HepG2 (cell line): ENCODE results near the gene MLYCD. TPM values are rescaled to one million over a fixed set of nuclear protein-coding genes. Genes with fewer than 3 reads are reported as not detected.

ENCODE experiments used
- ARNTL ChIP-seq: sonication (generic); formaldehyde crosslinking; IDR thresholded peaks from 2 replicates; pipeline ENCODE4 v1.4.0; 2020; ENCODE audit warnings: mild to moderate bottlenecking, missing genetic modification reagents
- FOXP1 ChIP-seq, 2 experiments: fragments of 450-650 bp in 1 of 2; IDR thresholded peaks; 2 replicates each; pipeline ENCODE4 v1.6.1; 2017 to 2018; ENCODE audit warnings: antibody characterized with exemption in 1 of 2
- HES4 ChIP-seq: sonication (generic); formaldehyde crosslinking; IDR thresholded peaks from 2 replicates; pipeline ENCODE4 v1.9.0; 2021; ENCODE audit warnings: mild to moderate bottlenecking, missing genetic modification reagents, borderline replicate concordance
- HNF4A ChIP-seq: sonication (generic); formaldehyde crosslinking; IDR thresholded peaks from 2 replicates; pipeline ENCODE4 v1.4.0; 2020; ENCODE audit warnings: missing genetic modification reagents
- ISX ChIP-seq: sonication (generic); formaldehyde crosslinking; conservative IDR thresholded peaks from 2 replicates; pipeline ENCODE4 v1.5.0; 2020; ENCODE audit warnings: missing genetic modification reagents
- MBD4 ChIP-seq: IDR thresholded peaks from 2 replicates; pipeline ENCODE4 v1.6.1; 2012; ENCODE audit warnings: low read length, inconsistent platforms, borderline replicate concordance
- MIER3 ChIP-seq: IDR thresholded peaks from 2 replicates; pipeline ENCODE4 v1.6.1; 2016; ENCODE audit warnings: missing compliant biosample characterization, borderline replicate concordance
- MXI1 ChIP-seq: IDR thresholded peaks from 3 replicates; pipeline ENCODE4 v1.6.1; 2012; ENCODE audit warnings: low read depth, low read length, inconsistent platforms, borderline replicate concordance
- NFE2L1 ChIP-seq: sonication (generic); formaldehyde crosslinking; IDR thresholded peaks from 2 replicates; pipeline ENCODE4 v1.4.0; 2020; ENCODE audit warnings: missing genetic modification reagents, mild to moderate bottlenecking, borderline replicate concordance
- PAX8 ChIP-seq: sonication (generic); formaldehyde crosslinking; IDR thresholded peaks from 2 replicates; pipeline ENCODE4 v1.8.0; 2022; ENCODE audit warnings: mild to moderate bottlenecking, missing genetic modification reagents, borderline replicate concordance
- PHB2 ChIP-seq: fragments of 450-650 bp; IDR thresholded peaks from 2 replicates; pipeline ENCODE4 v1.6.1; 2018; ENCODE audit not compliant: partially characterized antibody
- PITX1 ChIP-seq: sonication (generic); formaldehyde crosslinking; IDR thresholded peaks from 2 replicates; pipeline ENCODE4 v1.5.1; 2020; ENCODE audit warnings: mild to moderate bottlenecking, missing genetic modification reagents
- POLR2A ChIP-seq, 2 experiments: IDR thresholded peaks; 2 replicates each; pipeline ENCODE4 v1.6.1; 2011; ENCODE audit warnings: low read depth in 2 of 2, low read length in 2 of 2, mild to moderate bottlenecking in 1 of 2, moderate library complexity in 1 of 2; ENCODE audit not compliant: insufficient read depth in 1 of 2
- SAP130 ChIP-seq: IDR thresholded peaks from 2 replicates; pipeline ENCODE4 v1.6.1; 2016; ENCODE audit warnings: low read depth
- SOX13 ChIP-seq, 3 experiments: fragments of 450-650 bp in 1 of 3; sonication (generic) in 1 of 3; formaldehyde crosslinking in 1 of 3; IDR thresholded peaks in 2 of 3; conservative IDR thresholded peaks in 1 of 3; 2 replicates each; pipeline versions ENCODE4 v1.5.0 to v1.6.1; 2016 to 2020; ENCODE audit warnings: antibody characterized with exemption in 1 of 3, mild to moderate bottlenecking in 1 of 3, missing compliant biosample characterization in 1 of 3, missing genetic modification reagents in 1 of 3, moderate library complexity in 1 of 3
- SP2 ChIP-seq: sonication (generic); formaldehyde crosslinking; IDR thresholded peaks from 2 replicates; pipeline ENCODE4 v1.5.1; 2020; ENCODE audit warnings: mild to moderate bottlenecking, missing genetic modification reagents
- UBTF ChIP-seq: sonication (generic); formaldehyde crosslinking; IDR thresholded peaks from 2 replicates; pipeline ENCODE4 v1.4.0; 2020; ENCODE audit warnings: mild to moderate bottlenecking, missing genetic modification reagents
- ZBTB21 ChIP-seq: sonication (generic); formaldehyde crosslinking; IDR thresholded peaks from 2 replicates; pipeline ENCODE4 v1.4.0; 2020; ENCODE audit warnings: missing genetic modification reagents
- ZFP1 ChIP-seq: IDR thresholded peaks from 2 replicates; pipeline ENCODE4 v1.6.1; 2016
- ZGPAT ChIP-seq: IDR thresholded peaks from 2 replicates; pipeline ENCODE4 v1.6.1; 2016; ENCODE audit warnings: mild to moderate bottlenecking
- ZNF280B ChIP-seq: sonication (generic); formaldehyde crosslinking; IDR thresholded peaks from 2 replicates; pipeline ENCODE4 v1.5.0; 2020; ENCODE audit warnings: missing genetic modification reagents, mild to moderate bottlenecking, borderline replicate concordance
- ZNF33B ChIP-seq: sonication (generic); formaldehyde crosslinking; IDR thresholded peaks from 2 replicates; pipeline ENCODE4 v1.5.1; 2020; ENCODE audit warnings: mild to moderate bottlenecking, missing genetic modification reagents
- ZNF430 ChIP-seq: sonication (generic); formaldehyde crosslinking; IDR thresholded peaks from 2 replicates; pipeline ENCODE4 v1.9.0; 2021; ENCODE audit warnings: mild to moderate bottlenecking, missing genetic modification reagents
- ZNF614 ChIP-seq: IDR thresholded peaks from 2 replicates; pipeline ENCODE4 v1.6.1; 2018; ENCODE audit warnings: missing biosample characterization, missing genetic modification reagents, inconsistent platforms, borderline replicate concordance
- ZNF660 ChIP-seq: sonication (generic); formaldehyde crosslinking; IDR thresholded peaks from 2 replicates; pipeline ENCODE4 v1.5.1; 2020; ENCODE audit warnings: mild to moderate bottlenecking, low read depth, missing genetic modification reagents, borderline replicate concordance
- polyA plus RNA-seq, 8 experiments: library from polyadenylated mRNA; depleted of rRNA in 3 of 8; stranded (reverse) in 7 of 8; unstranded in 1 of 8; fragments of >200 nt; fragmentation: Illumina TruSeq in 4 of 8; extraction: Trizol in 4 of 8; gene quantifications; 2 replicates each; pipeline versions ENCODE4 v1.2.1 to v1.2.3, GENCODE V29; 2011 to 2016; ENCODE audit warnings: low read depth in 4 of 8, missing spikeins in 1 of 8, mixed read lengths in 1 of 8; ENCODE audit not compliant: insufficient read depth in 1 of 8
- total RNA-seq, 5 experiments: library from RNA; depleted of rRNA; stranded (reverse); fragments of >200 nt; fragmentation: Illumina TruSeq; extraction: Trizol; gene quantifications; 2 replicates each; pipeline ENCODE4 v1.2.3, GENCODE V29; 2016; ENCODE audit warnings: low read depth in 1 of 5

The MLYCD gene
- total and polyA plus RNA-seq, 2 of the 13 experiments (the other 11 are each of a cell fraction or from before 2014, with no cell fraction given): 1.8 to 4.0 TPM

- TF ChIP-seq ARNTL (CRISPR knock-in tag): peak; percentile 63
- no peak for TF ChIP-seq ZFP1
- no peak for TF ChIP-seq NFE2L1
- peak; percentile 8; the same call in 1 of the 2 replicates for TF ChIP-seq UBTF (CRISPR knock-in tag)
- no peak for TF ChIP-seq MBD4
- TF ChIP-seq ZNF280B (CRISPR knock-in tag): peak; percentile 76
- TF ChIP-seq SAP130 (CRISPR knock-in tag): peak; percentile 64
- peak; percentile 70; the same call in 1 of the 2 replicates for TF ChIP-seq HNF4A (CRISPR knock-in tag)
- peak; percentile 30; the same call in 1 of the 2 replicates for TF ChIP-seq SP2
- TF ChIP-seq MIER3 (CRISPR knock-in tag): no peak
- TF ChIP-seq ZNF430: peak; percentile 62; the same call in 1 of the 2 replicates
- no peak for TF ChIP-seq ISX (CRISPR knock-in tag)
- peak; percentile 79; the same call in 1 of the 2 replicates for TF ChIP-seq PITX1
- no peak for TF ChIP-seq MXI1
- TF ChIP-seq POLR2A (IDR thresholded peaks at IDR 0.05; ENCODE audit: insufficient read depth in 1 of 2, low read depth in 2 of 2, low read length in 2 of 2): no peak
- TF ChIP-seq ZNF33B (CRISPR knock-in tag): no peak
- 0 out of 2 replicates have a peak, but pooled peaks have one; percentile 8 for TF ChIP-seq ZBTB21 (CRISPR knock-in tag)
- TF ChIP-seq HES4: no peak
- 0 out of 2 replicates have a peak, but pooled peaks have one; percentile 27 for TF ChIP-seq ZGPAT (CRISPR knock-in tag)
- TF ChIP-seq PAX8: no peak
- TF ChIP-seq SOX13 (IDR thresholded peaks at IDR 0.05): no peak
- TF ChIP-seq SOX13 (CRISPR knock-in tag; conservative IDR thresholded peaks at IDR 0.05 in 1 of 2, IDR thresholded peaks at IDR 0.05 in 1 of 2): 0 out of 4 replicates have a peak, but pooled peaks of 1 of the 2 experiments have one; percentile 5
- no peak for TF ChIP-seq PHB2
- no peak for TF ChIP-seq ZNF614 (CRISPR knock-in tag)
- no peak for TF ChIP-seq FOXP1 (IDR thresholded peaks at IDR 0.05)
- TF ChIP-seq FOXP1 (CRISPR knock-in tag; IDR thresholded peaks at IDR 0.05): peak; percentile 13; the same call in 1 of the 2 replicates
- no peak for TF ChIP-seq ZNF660
These were observed 39.3 kb downstream of the MLYCD start (continued) for GRCh38 chr16:83937922-83938885.
